Activated CD4-positive, alpha-beta T cell treated with anti-CD3 and anti-CD28 coated beads for 24 hours (primary cell): Measurements from ENCODE around the gene BUD13.
"Not testable (repeated sequence)": the region's sequence is repeated elsewhere in the genome, so short reads cannot be mapped to it uniquely, and the experiment has no call there.

ENCODE experiments used
- DNase-seq, 2 donors: peaks; one replicate each; pipeline ENCODE4 v3.0.0-alpha.2; 2020; ENCODE audit warnings: low read depth in 2 of 2

The BUD13 gene

DNA sequence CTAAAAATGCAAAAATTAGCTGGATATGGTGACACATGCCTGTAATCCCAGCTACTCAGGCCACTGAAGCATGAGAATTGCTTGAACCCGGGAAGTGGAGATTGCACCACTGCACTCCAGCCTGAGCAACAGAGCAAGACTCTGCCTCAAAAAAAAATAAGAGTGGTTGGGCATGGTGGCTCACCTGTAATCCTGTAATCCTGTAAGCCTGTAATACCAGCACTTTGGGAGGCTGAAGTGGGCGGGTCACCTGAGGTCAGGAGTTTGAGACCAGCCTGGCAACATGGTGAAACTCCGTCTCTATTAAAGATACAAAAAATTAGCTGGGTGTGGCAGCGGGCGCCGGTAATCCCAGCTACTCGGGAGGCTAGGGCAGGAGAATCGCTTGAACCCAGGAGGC, 16.7 kb downstream of the BUD13 start:
- DNase-seq, result not testable (repeated sequence)

DNA sequence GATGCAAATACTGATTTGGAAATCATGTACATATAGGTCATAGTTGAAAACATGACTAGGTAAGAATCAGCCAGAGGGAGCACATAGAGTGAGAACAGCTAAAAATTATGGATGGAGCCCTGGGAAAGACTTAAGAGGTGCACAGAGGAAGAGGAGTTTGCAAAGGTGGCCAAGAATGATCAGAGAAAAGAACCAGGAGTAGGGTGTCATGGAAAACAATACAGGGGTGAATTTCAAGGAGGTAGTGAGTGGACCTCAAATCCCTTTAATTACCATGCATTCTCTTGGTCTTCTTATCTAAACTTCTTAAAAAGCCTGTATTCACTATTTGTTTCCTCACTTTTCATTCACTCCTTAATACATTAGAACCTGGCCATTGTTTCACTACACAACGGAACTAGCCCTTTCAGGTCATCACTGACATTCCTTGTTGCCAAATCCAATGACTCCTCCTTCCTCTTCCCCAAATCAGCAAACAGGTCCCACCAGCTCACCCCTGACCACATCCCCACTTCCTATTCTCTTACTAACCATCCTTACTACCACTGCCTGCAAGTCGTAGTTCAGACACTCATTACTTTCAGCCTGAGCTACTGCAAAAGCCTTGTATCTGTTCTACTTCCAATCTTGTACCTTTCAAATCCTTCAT, 22.6 kb downstream of the BUD13 start:
- DNase-seq, result no peak

DNA sequence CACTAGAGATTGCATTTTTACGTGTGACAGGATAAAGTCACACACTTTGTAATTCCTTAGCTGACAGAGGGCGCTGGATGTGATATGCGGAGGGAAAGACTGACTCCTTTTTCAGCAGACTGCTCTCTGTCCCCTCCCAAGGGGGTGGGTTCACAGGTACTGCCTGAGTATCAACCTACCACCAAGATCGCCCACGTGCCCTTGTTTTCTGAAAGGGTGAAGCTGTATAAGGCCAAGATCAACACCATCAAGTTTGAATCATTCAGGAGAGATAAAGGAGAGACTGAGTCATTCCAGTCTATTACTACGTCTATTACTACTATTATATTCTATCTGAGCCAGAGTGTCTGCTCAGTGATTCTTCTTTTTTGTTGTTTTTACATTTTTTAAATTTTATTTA, 30.7 kb downstream of the BUD13 start:
- DNase-seq, result no peak

DNA sequence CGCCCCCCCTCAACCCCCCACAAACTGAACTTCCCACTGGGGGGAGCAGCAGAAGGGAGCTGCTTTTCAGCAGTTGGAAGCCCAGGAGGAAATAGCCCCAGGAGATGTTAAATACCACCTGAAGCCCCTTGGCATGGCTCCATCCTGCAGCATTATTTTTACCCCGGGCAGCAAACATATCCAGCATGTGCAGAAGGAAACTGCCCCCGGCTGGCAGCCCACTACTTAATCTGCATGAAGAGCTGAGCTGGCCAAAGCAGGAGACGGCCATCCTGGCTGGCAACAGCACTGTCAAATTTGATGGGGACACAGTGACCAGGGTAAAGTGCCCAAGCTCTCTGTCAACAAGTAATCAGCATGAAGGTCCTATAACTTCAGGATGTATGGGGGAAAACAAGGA, 32.0 kb downstream of the BUD13 start:
- no peak for DNase-seq

DNA sequence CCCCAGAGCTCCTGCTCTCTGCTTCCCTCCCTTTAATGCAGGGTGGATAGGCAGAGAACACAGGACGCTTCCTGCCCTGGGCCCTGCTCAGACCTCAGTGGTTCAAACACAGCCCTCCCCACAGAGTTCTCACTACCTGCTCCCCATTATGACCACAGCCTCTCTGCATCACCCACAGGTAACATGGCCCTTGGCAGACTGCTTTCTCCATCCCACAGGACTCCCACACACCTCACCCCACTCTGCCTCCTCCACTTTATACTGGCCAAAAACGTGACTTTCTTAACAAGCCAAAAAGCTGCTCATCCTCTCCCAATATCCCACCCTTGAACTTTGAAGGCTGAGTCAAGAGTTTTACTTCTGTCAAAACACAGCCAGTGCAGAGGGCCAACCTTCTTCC, 33.8 kb downstream of the BUD13 start:
- no peak for DNase-seq

DNA sequence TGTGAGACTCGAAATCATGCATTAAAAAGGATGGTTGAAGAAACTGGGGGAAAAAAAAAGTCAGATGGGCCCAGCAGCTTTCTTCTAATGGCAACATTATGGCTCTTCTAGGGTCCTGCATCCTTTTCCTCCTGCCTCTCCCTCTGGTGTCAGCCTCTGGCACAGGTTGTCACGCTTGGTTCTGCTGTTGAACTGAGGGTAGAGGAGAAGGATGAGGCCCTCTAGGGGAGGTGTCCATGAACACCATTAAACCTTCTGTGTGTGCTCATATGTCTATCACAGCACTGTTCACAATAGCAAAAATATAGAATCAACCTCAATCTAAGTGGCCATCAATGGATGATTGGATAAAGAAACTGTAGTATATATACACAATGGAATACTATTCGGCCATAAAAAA, 36.0 kb downstream of the BUD13 start:
- DNase-seq, result no peak

DNA sequence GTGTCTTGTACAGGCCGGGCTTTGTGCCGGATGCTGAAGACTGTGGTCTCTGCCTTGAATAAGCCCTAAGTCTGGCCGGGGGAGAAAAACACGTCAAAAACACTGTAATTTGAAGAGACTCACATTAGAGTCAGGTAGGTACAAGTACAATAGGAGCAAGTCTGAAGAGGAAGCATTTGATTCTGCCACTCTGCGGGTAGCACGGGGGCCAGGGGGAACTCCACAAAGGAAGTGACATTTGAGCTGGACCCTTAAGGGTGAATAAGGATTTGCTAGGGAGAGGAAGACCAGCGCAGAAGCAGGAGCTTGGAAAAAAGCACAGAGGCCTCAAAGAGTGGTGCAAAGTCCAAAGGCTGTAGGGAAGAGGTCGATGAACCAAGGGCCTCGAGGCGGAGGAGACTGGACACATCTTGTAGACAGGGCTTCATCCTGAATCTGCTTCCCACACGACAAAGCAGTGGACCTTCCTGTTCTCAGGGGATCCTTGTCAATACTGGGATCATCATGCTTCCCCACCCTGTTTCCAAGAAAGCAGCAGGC, 38.7 kb downstream of the BUD13 start:
- no peak for DNase-seq

DNA sequence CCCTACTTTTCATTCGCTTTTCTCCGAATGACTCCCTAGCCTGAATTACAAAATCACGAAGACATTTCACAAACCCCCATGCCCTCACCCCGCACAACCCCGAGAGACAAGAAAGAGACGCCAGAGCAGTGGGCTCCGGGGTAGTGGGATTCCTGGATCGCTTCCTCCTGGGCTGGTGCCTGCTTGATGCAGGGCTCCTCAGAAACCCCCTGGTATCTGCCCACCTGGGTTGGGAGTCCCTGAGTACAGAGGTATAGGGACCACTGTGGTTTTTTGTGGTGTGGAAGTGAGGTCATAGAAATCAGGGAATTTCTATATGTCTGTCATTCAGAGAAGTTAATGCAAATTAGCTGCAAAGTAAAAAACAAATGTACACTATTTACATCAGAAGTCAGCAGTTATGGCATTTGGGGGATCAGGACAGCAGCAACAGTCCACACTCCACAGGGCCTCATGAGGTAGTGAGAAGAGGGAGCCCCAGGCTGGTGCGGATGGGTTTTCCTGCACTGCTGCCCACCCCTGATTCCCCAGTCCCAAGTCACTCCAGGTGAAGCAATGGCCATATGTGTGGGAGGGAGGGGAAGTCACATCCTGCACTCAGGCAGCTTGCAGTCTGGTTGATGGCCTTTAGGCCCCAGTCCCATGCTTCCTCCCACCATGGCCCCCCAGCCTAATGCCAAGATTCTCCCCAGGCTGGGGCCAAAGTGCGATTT, 39.6 kb downstream of the BUD13 start:
- DNase-seq, result no peak

DNA sequence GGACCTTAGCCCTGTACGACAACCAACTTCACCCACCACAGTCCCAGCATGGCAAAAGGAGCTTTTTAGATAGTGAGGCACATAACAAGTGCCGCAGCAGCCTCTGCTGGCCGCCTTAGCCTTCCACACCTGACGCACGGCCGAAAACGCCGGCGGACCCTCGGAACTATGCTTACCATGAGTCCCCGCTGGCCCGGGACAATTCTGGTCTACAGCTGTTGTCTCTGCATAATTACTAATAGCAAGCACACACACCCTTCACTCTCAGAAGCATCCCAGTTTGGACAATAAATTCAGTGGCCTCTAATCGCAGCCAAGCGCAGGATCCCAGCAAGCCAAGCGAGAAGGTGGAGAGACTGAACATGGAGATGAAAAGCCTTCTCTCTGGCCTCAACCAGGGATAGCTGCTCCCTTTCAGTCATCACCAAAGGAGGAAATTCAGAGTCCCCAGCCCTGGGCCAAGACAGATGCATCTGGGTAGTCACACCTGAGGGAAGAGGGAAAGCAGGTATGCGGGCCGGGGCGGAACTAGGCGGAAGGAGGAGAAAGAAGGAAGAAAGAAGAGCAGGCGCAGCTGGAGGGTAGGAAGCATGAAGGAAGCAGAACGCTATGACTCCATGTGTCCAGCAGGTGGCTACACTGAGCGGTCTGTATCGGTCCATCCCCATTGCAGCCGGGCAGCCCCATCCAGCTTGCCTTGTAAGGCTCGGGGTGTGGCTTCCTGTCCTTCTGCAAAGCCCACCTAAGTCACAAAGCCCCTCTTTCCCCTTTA, 40.3 kb downstream of the BUD13 start:
- peak; percentile 38 to 48 for DNase-seq

DNA sequence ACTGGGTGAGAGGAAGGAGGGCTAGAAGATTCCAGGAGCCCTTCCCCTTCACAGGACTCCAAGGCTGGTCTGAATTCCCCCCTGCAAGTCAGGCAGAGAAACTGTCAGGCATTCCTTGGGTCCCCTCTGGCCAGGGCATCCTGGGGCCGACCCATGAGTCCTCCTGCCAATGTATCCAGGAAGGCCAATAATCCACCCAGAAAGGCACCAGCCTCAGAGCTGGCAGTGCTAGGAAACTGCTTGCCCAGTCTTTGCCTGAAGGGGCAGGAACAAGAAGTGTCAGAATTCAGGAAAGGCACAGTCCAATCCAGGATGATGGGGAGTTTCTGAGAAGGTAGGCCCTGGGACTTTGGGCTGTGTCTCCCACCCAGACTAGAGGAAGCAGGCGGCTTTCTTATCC, 41.0 kb downstream of the BUD13 start:
- no peak for DNase-seq

DNA sequence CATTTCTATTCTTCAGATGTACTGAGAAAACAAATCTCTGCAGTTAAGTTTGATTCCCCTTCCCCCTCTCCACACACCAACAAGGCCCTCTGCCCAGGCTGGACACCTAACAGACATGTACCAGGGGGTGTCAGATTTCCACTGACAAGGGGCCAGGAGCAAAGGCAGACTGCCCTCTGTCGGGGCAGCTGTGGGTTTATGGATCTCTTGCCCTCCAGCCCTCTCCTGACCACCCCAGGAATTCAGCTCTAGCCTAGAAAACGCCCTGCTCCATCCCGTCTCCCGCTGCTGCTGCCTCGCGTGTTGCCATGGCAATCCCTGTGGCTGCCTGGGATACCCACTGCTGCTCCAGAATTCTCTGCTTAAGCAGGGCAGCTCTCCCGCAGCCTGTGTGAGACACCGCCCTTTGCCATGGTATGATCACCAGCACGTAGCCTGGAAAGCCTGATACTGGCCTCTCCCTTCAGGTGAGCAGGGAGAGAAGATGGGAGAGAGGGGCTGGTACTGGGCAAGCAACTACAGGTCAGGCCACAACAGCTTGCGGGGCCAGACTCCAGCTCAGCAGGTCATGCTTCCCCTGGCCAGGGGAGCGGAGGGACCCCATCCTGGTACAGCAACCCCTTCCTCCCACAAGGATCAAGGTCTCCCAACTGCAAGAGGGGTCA, 41.6 kb downstream of the BUD13 start:
- DNase-seq, result no peak

DNA sequence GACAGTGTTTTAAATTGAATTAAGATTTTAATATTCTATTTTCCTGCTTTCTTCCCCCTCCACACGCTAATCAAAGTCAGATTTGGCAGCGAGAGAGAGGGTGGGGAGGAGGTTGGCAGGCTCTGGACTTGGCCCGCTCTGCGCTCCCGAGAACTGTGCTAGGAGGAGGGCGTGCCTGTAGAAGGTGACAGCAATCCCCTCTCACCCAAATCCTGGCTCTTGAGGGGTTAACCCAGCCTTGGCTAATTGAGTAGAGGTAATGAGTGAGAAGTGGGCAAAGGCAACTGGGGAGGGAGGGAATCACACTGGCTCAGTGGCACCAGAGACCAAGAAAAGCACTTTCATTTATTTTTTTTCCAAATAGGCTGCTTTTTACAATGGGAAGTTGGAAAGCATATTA, 42.2 kb downstream of the BUD13 start:
- no peak for DNase-seq

DNA sequence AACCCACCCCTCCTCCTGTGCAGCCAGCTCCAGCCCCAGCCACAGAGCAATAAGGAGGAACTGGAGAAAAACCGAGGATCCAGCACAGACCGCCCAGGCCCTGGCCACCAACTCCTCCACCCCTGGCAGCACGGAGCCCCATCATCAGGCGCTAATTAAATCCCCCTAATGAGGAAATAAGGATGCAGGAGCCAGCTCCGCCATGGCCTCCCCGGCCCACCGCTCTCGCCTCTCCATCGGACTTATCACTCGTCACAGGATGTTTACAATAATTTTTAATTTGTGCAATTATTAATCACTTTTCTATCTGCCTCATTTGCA, 42.6 kb downstream of the BUD13 start:
- DNase-seq, result no peak

DNA sequence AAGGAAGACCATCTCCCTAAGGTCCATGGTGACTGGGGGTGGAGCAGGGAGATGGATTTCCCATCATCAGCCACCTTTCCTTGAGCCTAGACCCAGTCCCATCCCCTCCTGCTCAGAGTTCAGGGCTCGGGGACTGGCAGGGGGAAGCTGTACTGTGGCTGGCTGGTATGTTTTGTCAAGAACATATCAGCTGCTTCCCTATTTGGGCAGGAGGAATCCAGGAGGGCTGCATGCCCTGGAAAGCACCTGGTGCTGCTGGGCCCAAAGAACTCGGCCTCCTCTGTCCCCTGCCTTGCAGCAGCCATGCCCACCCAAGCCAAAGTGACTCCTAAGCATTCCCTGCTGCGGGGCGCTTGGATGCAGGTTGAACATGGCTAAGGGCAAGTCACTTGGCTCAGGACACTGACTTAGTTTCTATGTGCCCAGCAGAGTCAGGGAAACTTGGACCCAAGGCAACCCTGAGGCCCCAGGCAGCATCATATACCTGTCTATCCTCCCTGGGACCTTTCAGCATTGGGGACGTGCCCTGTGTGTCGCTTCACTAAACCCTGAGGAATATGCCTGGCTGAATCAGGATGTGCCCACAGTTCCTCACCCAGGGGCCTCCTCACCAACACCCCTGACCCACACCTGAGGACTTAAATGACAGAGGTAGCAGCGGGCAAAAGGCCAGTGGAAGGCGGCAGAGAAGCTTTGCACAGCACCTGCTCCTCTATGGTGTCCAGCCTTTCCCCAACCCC, 43.1 kb downstream of the BUD13 start:
- no peak for DNase-seq

DNA sequence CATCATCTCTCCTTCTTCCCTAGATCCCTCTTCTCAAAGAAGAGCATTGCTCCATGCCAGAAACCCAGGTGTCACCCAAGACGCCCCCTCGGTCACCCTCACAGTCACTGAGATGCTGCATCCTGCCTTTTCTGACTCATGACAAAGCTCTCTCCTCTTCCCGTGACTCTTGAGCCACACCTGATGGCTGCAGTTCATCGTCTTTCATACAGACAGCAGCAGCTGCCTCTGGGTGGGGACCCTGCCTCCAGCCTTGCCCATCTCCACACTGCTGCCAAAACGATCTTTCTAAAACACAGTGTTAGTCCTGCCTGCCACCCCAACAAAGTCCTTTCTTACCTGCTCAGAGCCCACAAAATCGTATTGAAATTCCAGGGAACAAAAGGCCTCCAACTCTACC, 44.8 kb downstream of the BUD13 start:
- DNase-seq, result no peak

DNA sequence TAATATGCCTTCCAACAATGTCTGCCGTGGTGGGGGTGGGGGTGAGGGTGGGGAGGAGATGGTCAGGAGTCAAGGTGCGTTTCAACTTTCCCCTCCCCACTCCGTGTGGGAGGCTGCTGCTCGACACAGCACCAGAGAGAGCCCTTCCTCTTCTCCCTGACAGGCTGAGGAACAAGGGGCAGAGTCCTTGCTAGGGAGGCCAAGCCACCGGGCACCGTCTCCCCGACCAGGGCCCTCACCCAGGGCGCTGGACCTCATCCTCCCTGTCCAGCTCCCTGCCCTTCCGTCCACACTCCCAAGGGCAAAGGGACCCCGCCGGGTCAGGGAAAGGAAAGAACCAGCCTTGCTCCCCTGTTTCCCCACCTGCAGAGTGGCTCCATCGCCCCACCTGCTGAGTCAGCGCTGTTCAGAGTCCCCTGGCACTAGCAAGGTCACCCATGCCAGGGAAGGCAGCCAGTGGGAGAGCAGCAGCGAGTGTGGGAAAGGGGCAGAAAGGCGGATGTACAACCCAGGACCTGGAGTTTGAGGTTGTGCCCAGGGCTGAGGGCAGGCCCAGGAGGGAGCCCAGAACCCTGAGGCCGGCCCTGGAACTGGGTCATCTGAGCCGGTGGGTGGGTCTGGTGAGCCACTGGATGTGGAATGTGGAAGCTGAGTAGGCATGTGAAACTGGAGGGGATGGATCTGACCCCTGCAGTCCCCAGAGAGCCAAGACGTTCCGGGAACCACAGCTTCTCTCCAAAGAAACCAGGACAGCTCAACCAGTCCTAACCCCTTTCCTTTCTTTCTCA, 47.2 kb downstream of the BUD13 start:
- DNase-seq, result no peak

DNA sequence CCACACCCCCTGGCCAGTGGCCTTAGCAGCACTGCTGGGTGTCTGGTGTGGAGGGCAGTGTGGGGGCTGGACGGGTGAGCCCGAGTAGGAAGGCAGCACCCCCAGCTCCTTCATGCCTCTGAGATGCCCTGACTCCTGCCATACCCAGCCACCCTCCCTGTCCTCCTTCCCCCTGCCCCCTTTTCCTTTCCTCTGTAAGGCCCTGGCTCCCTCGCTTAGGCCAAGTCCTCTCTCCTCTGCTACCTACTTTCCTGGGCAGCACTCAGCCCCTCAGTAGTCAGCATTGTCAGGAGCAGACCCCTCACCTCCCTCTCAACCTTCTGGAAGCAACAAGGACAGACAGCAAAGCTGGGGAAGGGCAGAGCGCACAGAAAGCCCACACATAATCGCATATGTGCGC, 48.0 kb downstream of the BUD13 start:
- no peak for DNase-seq

DNA sequence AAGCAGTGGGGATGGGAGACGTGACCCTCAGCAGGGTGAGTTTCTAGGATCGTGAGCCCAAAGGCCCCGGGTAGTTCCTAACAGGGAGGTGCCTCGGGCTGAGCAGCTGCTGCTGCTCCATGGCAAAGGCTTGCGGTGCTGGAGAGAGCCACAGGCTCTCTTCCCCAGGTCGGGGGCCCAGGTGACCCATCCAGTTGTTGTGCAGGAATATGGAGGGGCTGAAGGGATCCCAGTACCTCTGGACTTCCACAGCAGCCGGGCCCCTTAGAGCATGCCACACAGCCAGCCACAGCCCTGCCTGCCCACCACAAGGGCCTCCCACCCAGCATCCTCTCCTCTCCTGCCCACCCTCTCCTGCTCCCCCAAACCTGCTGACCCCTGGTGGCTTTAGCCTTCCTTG, 49.3 kb downstream of the BUD13 start:
- no peak for DNase-seq

DNA sequence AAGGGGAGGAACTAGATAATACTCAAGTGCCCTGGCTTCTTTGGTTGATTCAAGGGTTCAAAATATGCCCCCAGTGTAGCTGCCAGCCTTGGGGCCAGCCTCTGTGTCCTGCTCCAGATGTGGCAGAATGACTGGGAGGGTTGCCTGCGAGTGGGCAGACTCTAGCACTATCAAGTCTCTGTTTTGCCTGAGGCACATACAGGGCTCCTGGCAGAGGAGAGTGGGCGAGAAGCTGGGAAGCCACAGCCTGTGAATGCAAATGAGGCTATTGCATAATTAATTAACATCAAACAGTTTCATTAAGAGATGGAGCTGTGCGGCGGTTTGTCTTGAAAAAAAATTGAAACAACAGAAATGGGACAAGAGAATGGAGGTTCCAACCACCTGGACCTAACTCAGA, 50.8 kb downstream of the BUD13 start:
- no peak for DNase-seq

DNA sequence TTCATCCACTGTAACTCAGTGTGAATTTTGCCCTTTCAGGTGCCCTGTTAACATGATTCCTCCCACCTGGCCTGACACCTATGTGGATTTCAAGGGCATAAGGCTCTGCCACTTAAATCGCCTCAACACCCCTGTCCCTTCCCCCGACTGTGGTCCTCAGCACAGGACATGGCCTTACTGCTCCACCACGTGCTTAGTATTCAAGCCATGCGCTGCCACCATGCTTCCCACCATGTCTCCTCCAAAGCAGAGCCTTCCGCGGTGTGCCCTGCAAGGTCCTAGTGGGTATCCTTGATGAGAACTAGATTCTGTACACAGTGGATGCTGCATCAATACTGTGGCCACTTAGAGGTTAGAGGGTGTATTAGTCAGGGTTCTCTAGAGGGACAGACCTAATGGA, 51.9 kb downstream of the BUD13 start:
- no peak for DNase-seq

DNA sequence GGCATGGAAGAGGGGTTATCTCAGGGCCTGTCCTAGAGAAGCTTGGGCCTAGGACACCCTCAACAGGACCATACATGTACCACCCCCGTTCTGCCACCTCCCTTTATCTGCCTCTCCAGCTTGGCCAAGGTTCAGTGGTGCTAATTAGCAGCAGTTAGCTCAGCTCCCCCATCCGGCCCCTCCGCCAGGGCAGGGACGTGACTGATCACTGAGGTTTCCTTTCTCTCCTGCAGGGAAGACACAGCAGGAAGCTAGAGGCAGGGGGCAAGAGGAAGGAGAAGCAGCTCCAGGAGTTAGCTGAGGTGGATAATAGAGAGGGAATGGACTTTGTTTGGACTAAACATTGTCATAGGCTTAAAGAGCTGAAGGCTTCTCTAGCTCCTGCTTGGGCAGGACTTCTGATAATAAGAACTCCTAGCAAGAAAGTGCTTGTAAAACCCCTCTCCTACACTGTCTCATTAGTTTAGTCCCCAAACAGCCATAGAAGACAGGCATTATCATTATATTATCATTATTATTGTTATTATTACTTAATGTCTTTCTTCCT, 53.8 kb downstream of the BUD13 start:
- DNase-seq, result no peak
